Adrenal gland (tissue), 5 donors: ENCODE results near the gene CALD1.

Experiments used
- CTCF ChIP-seq, 6 experiments: fragments of 450-650 bp in 4 of 6; fragments of 200-600 bp in 2 of 6; sonication (generic) in 1 of 6; IDR thresholded peaks; 1 replicate in 5 of 6; 2 replicates in 1 of 6; pipeline versions ENCODE4 v1.5.1 to v1.8.0; 2016 to 2021; ENCODE audit warnings: antibody characterized with exemption in 6 of 6, mild to moderate bottlenecking in 2 of 6, moderate library complexity in 1 of 6
- POLR2A ChIP-seq, 2 donors: fragments of 450-650 bp; IDR thresholded peaks; one replicate each; pipeline ENCODE4 v1.6.1; 2017; ENCODE audit warnings: antibody characterized with exemption in 2 of 2, mild to moderate bottlenecking in 2 of 2, moderate library complexity in 1 of 2
- donor health status: DM: no; HTN: no; CAD: no.

- TF ChIP-seq CTCF (IDR thresholded peaks at IDR 0.05) (no peak), POLR2A (IDR thresholded peaks at IDR 0.05) (no peak)
Observed at GRCh38 chr7:134938141-134938540, 158.7 kb downstream of the CALD1 start.
